OCI-LY1 (cell line): ENCODE measurements around the gene GRK6.

ENCODE experiments used
- H2AFZ ChIP-seq: fragments of 200-600 bp; sonication (generic), shearing (Covaris generic); 2 replicates; pipeline ENCODE4 v1.6.0; 2014; ENCODE audit warnings: antibody characterized with exemption, mild to moderate bottlenecking, low read length
- H3F3A ChIP-seq: fragments of 200-600 bp; sonication (generic), shearing (Covaris generic); 2 replicates; pipeline ENCODE4 v1.6.0; 2014; ENCODE audit warnings: mild to moderate bottlenecking, antibody characterized with exemption, low read length, moderate library complexity; ENCODE audit not compliant: insufficient read depth
- H3K27ac ChIP-seq: fragments of 200-600 bp; sonication (generic); 2 replicates; pipeline ENCODE4 v1.5.1; 2014; ENCODE audit warnings: low read length, mixed run types, mild to moderate bottlenecking, low read depth; ENCODE audit not compliant: poor library complexity, severe bottlenecking
- H3K27me3 ChIP-seq: fragments of 200-600 bp; sonication (generic); 2 replicates; pipeline ENCODE4 v1.6.0; 2014; ENCODE audit warnings: antibody characterized with exemption, mild to moderate bottlenecking, low read length, moderate library complexity; ENCODE audit not compliant: insufficient read depth
- H3K36me3 ChIP-seq: fragments of 200-600 bp; sonication (generic); 2 replicates; pipeline ENCODE4 v1.6.1; 2014; ENCODE audit warnings: mild to moderate bottlenecking, antibody characterized with exemption, low read length, moderate library complexity, mixed read lengths; ENCODE audit not compliant: insufficient read depth
- H3K4me1 ChIP-seq: fragments of 200-600 bp; sonication (generic); 2 replicates; pipeline ENCODE4 v1.5.1; 2014; ENCODE audit warnings: mild to moderate bottlenecking, low read length, moderate library complexity; ENCODE audit not compliant: insufficient read depth, severe bottlenecking
- H3K4me2 ChIP-seq: fragments of 200-600 bp; sonication (generic), shearing (Covaris generic); 2 replicates; pipeline ENCODE4 v1.6.1; 2014; ENCODE audit warnings: low read length
- H3K4me3 ChIP-seq: fragments of 200-600 bp; sonication (generic); 2 replicates; pipeline ENCODE4 v1.5.1; 2014; ENCODE audit warnings: low read length, low read depth, mild to moderate bottlenecking, mixed read lengths; ENCODE audit not compliant: poor library complexity, severe bottlenecking
- H3K79me2 ChIP-seq: fragments of 200-600 bp; shearing (Covaris generic); 2 replicates; pipeline ENCODE4 v1.6.1; 2016; ENCODE audit warnings: mixed run types, low read length, mixed read lengths; ENCODE audit not compliant: insufficient read depth
- H3K9ac ChIP-seq: fragments of 200-600 bp; sonication (generic), shearing (Covaris generic); 2 replicates; pipeline ENCODE4 v1.6.1; 2014; ENCODE audit warnings: mild to moderate bottlenecking, low read length, mixed read lengths
- H3K9me2 ChIP-seq: fragments of 200-600 bp; sonication (generic), shearing (Covaris generic); 2 replicates; pipeline ENCODE4 v1.6.1; 2014; ENCODE audit warnings: low read depth, mild to moderate bottlenecking, low read length, mixed read lengths
- H3K9me3 ChIP-seq: fragments of 200-600 bp; shearing (Covaris generic); 2 replicates; pipeline ENCODE4 v1.6.1; 2014; ENCODE audit warnings: low read length, mixed read lengths
- H4K20me1 ChIP-seq: fragments of 200-600 bp; sonication (generic), shearing (Covaris generic); 2 replicates; pipeline ENCODE4 v1.6.0; 2016; ENCODE audit warnings: mild to moderate bottlenecking, low read length; ENCODE audit not compliant: insufficient read depth
- CTCF ChIP-seq: fragments of 200-600 bp; sonication (generic), shearing (Covaris generic); IDR thresholded peaks from 2 replicates; pipeline ENCODE4 v1.5.1; 2017; ENCODE audit warnings: mild to moderate bottlenecking, antibody characterized with exemption, low read length, moderate library complexity, mixed read lengths
- EZH2 ChIP-seq: fragments of 200-600 bp; sonication (generic), shearing (Covaris generic); IDR thresholded peaks from 2 replicates; pipeline ENCODE4 v1.8.0; 2017; ENCODE audit warnings: borderline replicate concordance, mixed run types, mild to moderate bottlenecking, antibody characterized with exemption, low read length, moderate library complexity, mixed read lengths

GRK6 gene

GRCh38 chr5:177444106-177445051 is 17.9 kb downstream of the GRK6 start:
- H3K36me3 ChIP-seq = peaks cover 24% of the 10 kb centered on the region; the same call in 1 of the 2 replicates
- peaks cover 30% of the 10 kb centered on the region for H3K4me1 ChIP-seq
- no peak overlapping the region for H3K9ac ChIP-seq
- H3K27me3 ChIP-seq = no peaks in the 10 kb centered on the region
- no peak overlapping the region for H3K4me3 ChIP-seq
- TF ChIP-seq CTCF = no peak
- TF ChIP-seq EZH2 = no peak
- H4K20me1 ChIP-seq = no peaks in the 10 kb centered on the region
- H3K9me2 ChIP-seq = no peaks in the 10 kb centered on the region
- H3K4me2 ChIP-seq = no peak overlapping the region
- H3F3A ChIP-seq = no peaks in the 10 kb centered on the region
- no peaks in the 10 kb centered on the region for H3K79me2 ChIP-seq
- H2AFZ ChIP-seq = no peak overlapping the region
- H3K9me3 ChIP-seq = no peaks in the 10 kb centered on the region
- no peak overlapping the region for H3K27ac ChIP-seq

- no peaks in the 10 kb centered on the region for H3F3A ChIP-seq
- no peaks in the 10 kb centered on the region for H4K20me1 ChIP-seq
- H3K9me2 ChIP-seq = no peaks in the 10 kb centered on the region
- H3K4me2 ChIP-seq = peak overlapping the region; percentile 75; the same call in 1 of the 2 replicates
- TF ChIP-seq EZH2 = no peak
- TF ChIP-seq CTCF = no peak
- peaks cover 30% of the 10 kb centered on the region for H3K4me1 ChIP-seq
- no peaks in the 10 kb centered on the region for H3K79me2 ChIP-seq
- H3K4me3 ChIP-seq = peak overlapping the region; percentile 62
- no peak overlapping the region for H2AFZ ChIP-seq
- H3K27ac ChIP-seq = peak overlapping the region; percentile 64
- no peaks in the 10 kb centered on the region for H3K9me3 ChIP-seq
- no peaks in the 10 kb centered on the region for H3K27me3 ChIP-seq
- peak overlapping the region; percentile 71; the same call in 1 of the 2 replicates for H3K9ac ChIP-seq
- peaks cover 23% of the 10 kb centered on the region; the same call in 1 of the 2 replicates for H3K36me3 ChIP-seq
Observed at GRCh38 chr5:177445052-177445916, 18.8 kb downstream of the GRK6 start.

GRCh38 chr5:177445917-177446199 is 19.4 kb downstream of the GRK6 start:
- Histone ChIP-seq H3K79me2 (no peaks in the 10 kb centered on the region), H3K27ac (peak overlapping the region; percentile 64), H3K9me3 (no peaks in the 10 kb centered on the region), H3K4me1 (peaks cover 30% of the 10 kb centered on the region), H3K9ac (peak overlapping the region; percentile 71; the same call in 1 of the 2 replicates), H3F3A (no peaks in the 10 kb centered on the region), H3K4me3 (peak overlapping the region; percentile 62), H3K27me3 (no peaks in the 10 kb centered on the region), H2AFZ (no peak overlapping the region), H3K36me3 (peaks cover 18% of the 10 kb centered on the region; the same call in 1 of the 2 replicates), H3K9me2 (no peaks in the 10 kb centered on the region), H4K20me1 (no peaks in the 10 kb centered on the region), H3K4me2 (peak overlapping the region; percentile 75)
- TF ChIP-seq CTCF = no peak
- no peak for TF ChIP-seq EZH2
